Measurements from ENCODE around the gene FHL5.
A peak's percentile ranks its signal among the peaks of the same experiment; 100 is the strongest.

- peak; percentile 98 for TF ChIP-seq POLR2A (IDR thresholded peaks at IDR 0.05; ENCODE audit: low read depth, low read length)
- no peak for TF ChIP-seq JUN (IDR thresholded peaks at IDR 0.05; ENCODE audit: borderline replicate concordance, insufficient read depth, insufficient read length, low read depth)
- TF ChIP-seq CTCF (IDR thresholded peaks at IDR 0.05; ENCODE audit: extremely low read depth in 1 of 2, insufficient read depth in 1 of 2, low read depth in 1 of 2, low read length in 2 of 2) = no peak
- TF ChIP-seq POLR2AphosphoS5 (IDR thresholded peaks at IDR 0.05; ENCODE audit: insufficient read depth, low read depth, low read length) = peak; percentile 98
- TF ChIP-seq FOS (IDR thresholded peaks at IDR 0.05; ENCODE audit: borderline replicate concordance, insufficient read depth, low read length) = no peak
- no peak for TF ChIP-seq EZH2 (IDR thresholded peaks at IDR 0.05; ENCODE audit: borderline replicate concordance, low read depth, low read length, severe bottlenecking)
- TF ChIP-seq MYC (IDR thresholded peaks at IDR 0.05; ENCODE audit: low read depth, low read length) = no peak
- TF ChIP-seq MAX (IDR thresholded peaks at IDR 0.05; ENCODE audit: insufficient read depth, insufficient read length) = no peak
- no peak for TF ChIP-seq GATA2 (IDR thresholded peaks at IDR 0.05; ENCODE audit: insufficient read depth, insufficient read length, low read depth, low read length)
Measured at GRCh38 chr6:96521644-96522464, 41.1 kb upstream of the FHL5 start, which contains the start of gene UFL1.
